Raji (cell line): ENCODE results near the gene PKN2.

Experiments used
- POLR2A ChIP-seq: IDR thresholded peaks from 2 replicates; pipeline ENCODE4 v1.6.1; 2011; ENCODE audit warnings: low read depth, low read length, control low read depth; ENCODE audit not compliant: insufficient read depth

Gene PKN2

GRCh38 chr1:88683541-88684481 lies at the start of gene PKN2:
TSS of gene PKN2 (plus strand) at chr1:88684273. CDS start at chr1:88684581, 308 bp downstream.
- TF ChIP-seq POLR2A: peak; percentile 89

DNA sequence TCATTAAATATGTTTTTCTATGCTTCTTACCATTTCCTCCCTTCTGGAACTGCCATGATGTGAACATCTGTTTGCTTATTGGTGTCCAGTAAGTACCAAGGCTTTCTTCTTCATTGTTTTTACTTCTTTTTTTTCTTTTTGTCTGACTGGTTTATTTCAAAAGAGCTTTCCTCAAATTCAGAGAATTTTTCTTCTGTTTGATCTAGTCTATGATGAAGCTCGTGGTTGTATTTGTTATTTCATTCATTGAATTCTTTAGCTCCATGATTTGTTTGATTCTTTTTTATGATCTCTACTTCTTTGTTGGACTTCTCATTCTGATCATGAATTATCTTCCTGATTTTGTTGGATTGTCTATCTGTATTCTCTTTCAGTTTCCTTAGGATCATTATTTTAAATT lies 49.5 kb upstream of the PKN2 start:
- no peak for TF ChIP-seq POLR2A

DNA sequence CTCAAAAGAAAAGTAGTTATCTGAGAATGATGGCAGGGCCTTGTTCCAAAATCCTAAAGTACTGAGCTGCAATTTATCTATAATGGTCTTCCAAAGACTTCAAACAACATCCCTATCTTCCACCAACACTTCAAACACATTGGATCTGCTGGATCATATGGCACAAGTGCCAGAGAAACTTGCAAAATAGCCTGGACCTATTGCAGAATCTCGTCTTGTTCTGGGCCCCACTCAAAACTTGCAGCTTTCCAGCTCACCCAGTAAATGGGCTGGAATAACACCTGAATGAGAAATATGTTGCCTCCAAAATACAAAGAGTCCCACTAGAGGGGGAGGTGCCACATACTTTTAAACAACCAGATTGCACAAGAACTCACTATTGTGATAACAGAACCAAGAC lies 44.0 kb upstream of the PKN2 start:
- no peak for TF ChIP-seq POLR2A

GRCh38 chr1:88645886-88646285 lies 38.2 kb upstream of the PKN2 start:
- no peak for TF ChIP-seq POLR2A

DNA sequence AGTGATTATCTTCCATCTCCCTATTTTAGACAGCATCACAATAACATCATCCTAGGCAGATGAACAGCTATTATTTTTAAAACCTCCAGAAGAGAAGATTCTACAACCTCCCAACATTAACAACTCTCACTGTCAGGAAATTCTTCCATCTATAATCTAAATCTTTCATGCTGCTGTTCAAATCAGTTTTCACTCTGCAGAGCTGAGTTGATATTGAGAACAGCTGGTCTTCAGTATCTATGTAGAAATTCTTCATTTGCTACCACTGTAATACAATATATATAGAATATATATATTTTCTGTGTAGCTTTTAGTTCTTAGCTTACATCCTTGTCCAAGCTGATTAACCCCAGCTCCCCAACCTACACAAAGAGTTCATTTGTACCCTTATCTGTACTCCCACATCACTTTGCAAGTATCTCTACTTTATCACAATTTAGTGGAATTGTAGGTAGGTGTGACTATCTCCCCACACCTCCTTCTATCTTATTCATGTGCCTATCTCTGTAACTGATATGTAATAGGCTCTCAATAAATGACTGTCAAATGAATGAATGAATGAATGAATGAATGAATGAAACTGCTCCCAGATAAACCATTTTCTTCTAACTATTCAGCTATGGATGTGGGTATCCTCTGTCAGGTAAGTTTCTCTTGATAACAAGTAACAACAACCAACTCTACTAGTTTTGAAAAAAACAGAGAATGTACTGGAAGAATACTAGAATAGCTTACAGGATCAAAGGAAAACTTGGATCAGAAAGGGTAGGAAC lies 37.4 kb upstream of the PKN2 start:
- no peak for TF ChIP-seq POLR2A

- no peak for TF ChIP-seq POLR2A
Measured at GRCh38 chr1:88647249-88647645, 36.8 kb upstream of the PKN2 start.

GRCh38 chr1:88647749-88648415 lies 36.2 kb upstream of the PKN2 start:
- TF ChIP-seq POLR2A: no peak

GRCh38 chr1:88648706-88649105 lies 35.4 kb upstream of the PKN2 start:
- no peak for TF ChIP-seq POLR2A

DNA sequence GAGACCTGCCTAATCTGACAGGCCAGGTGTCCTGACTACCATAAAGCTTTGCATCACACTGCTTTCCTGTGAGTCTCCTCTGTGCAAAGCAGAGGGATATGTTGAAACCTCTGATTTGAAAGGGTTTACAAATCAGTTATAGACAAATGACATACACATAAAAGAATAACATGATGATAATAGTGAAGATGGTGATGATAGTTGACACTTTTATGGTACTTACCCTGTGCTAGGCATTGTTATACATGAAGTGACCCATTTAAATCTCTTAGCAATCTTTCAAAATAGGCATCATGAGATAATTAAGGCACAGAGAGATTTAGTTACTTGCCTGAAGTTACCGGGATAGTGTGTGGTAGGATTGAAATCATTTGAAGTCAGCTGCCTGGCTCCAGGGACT lies 34.1 kb upstream of the PKN2 start:
- no peak for TF ChIP-seq POLR2A

- no peak for TF ChIP-seq POLR2A
Measured at GRCh38 chr1:88650676-88651418, 33.2 kb upstream of the PKN2 start.

- TF ChIP-seq POLR2A: no peak
Measured at GRCh38 chr1:88655140-88655539, 28.9 kb upstream of the PKN2 start.

DNA sequence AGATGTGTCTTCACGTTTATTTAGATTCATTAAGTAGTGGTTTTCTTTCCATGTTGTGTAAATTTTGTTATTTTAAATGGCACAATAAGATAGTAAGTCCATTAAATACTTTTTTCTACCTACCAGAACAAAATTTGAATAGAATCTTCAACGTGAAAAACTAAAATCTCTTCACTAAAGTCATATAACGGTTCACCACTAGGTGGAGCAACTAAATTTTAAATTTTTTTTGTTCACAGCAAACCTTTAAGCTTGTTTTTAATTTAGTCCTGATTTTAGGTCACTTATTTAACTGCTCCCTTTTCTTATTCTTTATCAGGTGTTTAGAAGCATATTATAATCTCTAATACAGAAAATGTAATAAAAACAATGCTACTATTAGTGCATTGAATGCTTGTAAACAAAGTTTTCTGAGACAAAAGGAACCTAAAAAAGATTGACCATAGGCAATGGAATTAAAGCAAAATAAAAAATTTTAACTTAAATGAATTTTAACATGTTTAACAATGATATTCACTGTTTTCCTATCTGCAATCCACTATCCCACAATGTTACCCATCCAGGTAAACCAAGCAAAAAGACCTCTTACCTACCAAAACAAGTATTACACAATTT lies 28.3 kb upstream of the PKN2 start:
- no peak for TF ChIP-seq POLR2A

- TF ChIP-seq POLR2A: no peak
Measured at GRCh38 chr1:88658419-88658818, 25.7 kb upstream of the PKN2 start.

GRCh38 chr1:88659552-88659951 lies 24.5 kb upstream of the PKN2 start:
- no peak for TF ChIP-seq POLR2A

- TF ChIP-seq POLR2A: no peak
Measured at GRCh38 chr1:88661188-88661587, 22.9 kb upstream of the PKN2 start.
